Measurements from ENCODE around the gene IFITM1. TPM values are rescaled to one million over a fixed set of nuclear protein-coding genes. Genes with fewer than 3 reads are reported as not detected.
"Not testable (repeated sequence)": the region's sequence is repeated elsewhere in the genome, so short reads cannot be mapped to it uniquely, and the experiment has no call there.

IFITM1 gene
- total RNA-seq, 2 experiments from 2014 or later: 1,010 to 1,055 TPM

- Mint-ChIP-seq H3K4me1 (peaks cover 44% of the 10 kb centered on the region), H3K27ac (peak overlapping the region; percentile 99), H3K4me3 (peak overlapping the region; percentile 89), H3K36me3 (ENCODE audit: low read depth) (peaks cover 33% of the 10 kb centered on the region)
- peak; percentile 58 for DNase-seq
- not testable (repeated sequence) for H3K27me3 Mint-ChIP-seq, H3K9me3 Mint-ChIP-seq
- CTCF ChIA-PET: interaction anchor here (1.0 to 1.6 kb wide), 2 partner anchors 9 to 46 kb away, joined by 6 to 7 read pairs; no protein-coding TSS in a partner anchor
- POLR2A ChIA-PET: interaction anchor here (0.8 to 2.2 kb wide), 14 partner anchors 8 to 108 kb away, joined by 3 to 22 read pairs (median 6); partner anchors contain the start of genes BET1L, PGGHG and RIC8A
These were observed 4.8 kb upstream of the IFITM1 start for GRCh38 chr11:308740-309665.

- POLR2A ChIA-PET: interaction anchor here (0.8 to 2.2 kb wide), 12 partner anchors 7 to 106 kb away, joined by 3 to 22 read pairs (median 6); partner anchors contain the start of genes BET1L, PGGHG and RIC8A
- H3K9me3 Mint-ChIP-seq, DNase-seq, H3K27me3 Mint-ChIP-seq: not testable (repeated sequence)
- Mint-ChIP-seq H3K36me3 (ENCODE audit: low read depth) (peaks cover 43% of the 10 kb centered on the region), H3K4me3 (peak overlapping the region; percentile 89), H3K4me1 (peaks cover 42% of the 10 kb centered on the region), H3K27ac (peak overlapping the region; percentile 99)
- CTCF ChIA-PET: interaction anchor here (1.6 kb wide), 1 partner anchor 45 kb away, joined by 6 read pairs; no protein-coding TSS in a partner anchor
These were observed 3.8 kb upstream of the IFITM1 start for GRCh38 chr11:309979-310572.

GRCh38 chr11:311013-311748 lies 2.7 kb upstream of the IFITM1 start:
- ChIA-PET POLR2A (interaction anchor here (0.7 to 7.2 kb wide), 6 partner anchors 19 to 96 kb away, joined by 4 to 85 read pairs (median 8); partner anchors contain the start of genes PSMD13 and SIRT3), CTCF (interaction anchor here (0.7 to 2.1 kb wide), 4 partner anchors 16 to 137 kb away, joined by 3 to 16 read pairs (median 4); no protein-coding TSS in a partner anchor)
- H3K9me3 Mint-ChIP-seq, H3K27me3 Mint-ChIP-seq, DNase-seq: not testable (repeated sequence)
- peak overlapping the region; percentile 96 for H3K27ac Mint-ChIP-seq
- peaks cover 34% of the 10 kb centered on the region for H3K4me1 Mint-ChIP-seq
- H3K4me3 Mint-ChIP-seq: peak overlapping the region; percentile 88
- H3K36me3 Mint-ChIP-seq (ENCODE audit: low read depth): peaks cover 52% of the 10 kb centered on the region

- DNase-seq: peak; percentile 53
- Mint-ChIP-seq H3K4me3 (peak overlapping the region; percentile 88), H3K9me3 (no peaks in the 10 kb centered on the region), H3K27me3 (no peaks in the 10 kb centered on the region), H3K36me3 (ENCODE audit: low read depth) (peaks cover 63% of the 10 kb centered on the region), H3K4me1 (peaks cover 36% of the 10 kb centered on the region), H3K27ac (peak overlapping the region; percentile 96)
- ChIA-PET CTCF (interaction anchor here (0.7 to 2.1 kb wide), 14 partner anchors 10 to 139 kb away, joined by 3 to 16 read pairs (median 4); partner anchors contain the start of genes BET1L, RIC8A and SIGIRR), POLR2A (interaction anchor here (0.6 to 7.2 kb wide), 15 partner anchors 12 to 138 kb away, joined by 3 to 85 read pairs (median 5); partner anchors contain the start of genes BET1L, PSMD13, PTDSS2 and RIC8A)
These were observed 1.6 kb upstream of the IFITM1 start for GRCh38 chr11:312092-312816.

- H3K9me3 Mint-ChIP-seq: no peaks in the 10 kb centered on the region
- peak overlapping the region; percentile 88 for H3K4me3 Mint-ChIP-seq
- POLR2A ChIA-PET: interaction anchor here (1.2 to 7.2 kb wide), 8 partner anchors 11 to 135 kb away, joined by 5 to 85 read pairs (median 12); partner anchors contain the start of genes BET1L, PSMD13, RIC8A and SIRT3
- CTCF ChIA-PET: interaction anchor here (0.8 to 2.1 kb wide), 6 partner anchors 9 to 134 kb away, joined by 3 to 16 read pairs (median 4); partner anchors contain the start of genes BET1L and RIC8A
- DNase-seq: no peak
- H3K36me3 Mint-ChIP-seq (ENCODE audit: low read depth): peaks cover 64% of the 10 kb centered on the region
- H3K4me1 Mint-ChIP-seq: peaks cover 34% of the 10 kb centered on the region
- peak overlapping the region; percentile 96 for H3K27ac Mint-ChIP-seq
- H3K27me3 Mint-ChIP-seq: no peaks in the 10 kb centered on the region
These were observed 495 bp upstream of the IFITM1 start for GRCh38 chr11:313304-313786.

- H3K4me3 Mint-ChIP-seq: peak overlapping the region; percentile 88
- ChIA-PET CTCF (interaction anchor here (1.1 to 1.4 kb wide), 2 partner anchors 134 to 135 kb away, joined by 3 read pairs; partner anchors contain the start of gene PTDSS2), POLR2A (interaction anchor here (1.2 to 7.2 kb wide), 10 partner anchors 8 to 107 kb away, joined by 3 to 85 read pairs (median 10); partner anchors contain the start of genes BET1L, PSMD13, RIC8A and SIRT3)
- DNase-seq, H3K27me3 Mint-ChIP-seq, H3K9me3 Mint-ChIP-seq: not testable (repeated sequence)
- H3K27ac Mint-ChIP-seq: peak overlapping the region; percentile 96
- H3K4me1 Mint-ChIP-seq: peaks cover 33% of the 10 kb centered on the region
- peaks cover 55% of the 10 kb centered on the region for H3K36me3 Mint-ChIP-seq (ENCODE audit: low read depth)
These were observed 675 bp downstream of the IFITM1 start for GRCh38 chr11:314554-314875.

- no peak for DNase-seq
- Mint-ChIP-seq H3K9me3 (no peaks in the 10 kb centered on the region), H3K27me3 (no peaks in the 10 kb centered on the region), H3K4me1 (peaks cover 38% of the 10 kb centered on the region), H3K27ac (peak overlapping the region; percentile 96), H3K36me3 (ENCODE audit: low read depth) (peaks cover 52% of the 10 kb centered on the region), H3K4me3 (peak overlapping the region; percentile 88)
- ChIA-PET POLR2A (interaction anchor here (0.9 to 7.2 kb wide), 18 partner anchors 8 to 191 kb away, joined by 3 to 85 read pairs (median 6); partner anchors contain the start of genes BET1L, NLRP6, PSMD13 and PTDSS2), CTCF (interaction anchor here (1.1 to 3.2 kb wide), 6 partner anchors 10 to 135 kb away, joined by 3 to 30 read pairs (median 4); partner anchors contain the start of gene PTDSS2)
These were observed 1.2 kb downstream of the IFITM1 start for GRCh38 chr11:315051-315481.

GRCh38 chr11:315516-315994 lies 1.7 kb downstream of the IFITM1 start:
- ChIA-PET CTCF (interaction anchor here (1.2 to 3.2 kb wide), 6 partner anchors 10 to 134 kb away, joined by 3 to 30 read pairs (median 8); partner anchors contain the start of gene PTDSS2), POLR2A (interaction anchor here (0.9 to 7.2 kb wide), 20 partner anchors 9 to 191 kb away, joined by 3 to 85 read pairs (median 6); partner anchors contain the start of genes BET1L, IFITM5, NLRP6 and PSMD13)
- peak overlapping the region; percentile 96 for H3K27ac Mint-ChIP-seq
- peaks cover 42% of the 10 kb centered on the region for H3K4me1 Mint-ChIP-seq
- no peaks in the 10 kb centered on the region for H3K9me3 Mint-ChIP-seq
- H3K4me3 Mint-ChIP-seq: peak overlapping the region; percentile 88
- H3K27me3 Mint-ChIP-seq: peaks cover 4% of the 10 kb centered on the region
- no peak for DNase-seq
- H3K36me3 Mint-ChIP-seq (ENCODE audit: low read depth): peaks cover 57% of the 10 kb centered on the region

GRCh38 chr11:316031-316701 lies 2.3 kb downstream of the IFITM1 start:
- DNase-seq: peak; percentile 70
- Mint-ChIP-seq H3K4me1 (peaks cover 45% of the 10 kb centered on the region), H3K27ac (peak overlapping the region; percentile 92), H3K4me3 (peak overlapping the region; percentile 88), H3K9me3 (no peaks in the 10 kb centered on the region), H3K36me3 (ENCODE audit: low read depth) (peaks cover 57% of the 10 kb centered on the region), H3K27me3 (peaks cover 4% of the 10 kb centered on the region)
- ChIA-PET CTCF (interaction anchor here (1.1 to 3.2 kb wide), 12 partner anchors 9 to 133 kb away, joined by 3 to 30 read pairs (median 6); partner anchors contain the start of genes BET1L, IFITM2 and PTDSS2), POLR2A (interaction anchor here (0.9 to 7.2 kb wide), 30 partner anchors 8 to 220 kb away, joined by 3 to 85 read pairs (median 6); partner anchors contain the start of genes BET1L, HRAS, IFITM2 and IFITM5)

- no peaks in the 10 kb centered on the region for H3K9me3 Mint-ChIP-seq
- H3K4me3 Mint-ChIP-seq: peak overlapping the region; percentile 88
- peaks cover 44% of the 10 kb centered on the region for H3K4me1 Mint-ChIP-seq
- CTCF ChIA-PET: interaction anchor here (0.7 to 3.2 kb wide), 17 partner anchors 8 to 202 kb away, joined by 3 to 30 read pairs (median 5); partner anchors contain the start of genes BET1L, IFITM2, PTDSS2 and SIGIRR
- POLR2A ChIA-PET: interaction anchor here (0.6 to 7.2 kb wide), 27 partner anchors 8 to 219 kb away, joined by 3 to 85 read pairs (median 6); partner anchors contain the start of genes BET1L, HRAS, IFITM2 and IFITM5
- no peak for DNase-seq
- peaks cover 57% of the 10 kb centered on the region for H3K36me3 Mint-ChIP-seq (ENCODE audit: low read depth)
- peak overlapping the region; percentile 92 for H3K27ac Mint-ChIP-seq
- peaks cover 4% of the 10 kb centered on the region for H3K27me3 Mint-ChIP-seq
These were observed 3.1 kb downstream of the IFITM1 start for GRCh38 chr11:316891-317301.

Data from activated CD4-positive, alpha-beta memory T cell treated with anti-CD3 and anti-CD28 coated beads, Interleukin-2, amount 10 ng/mL, durations not matched to agents 7 days and 5 days (primary cell).